HG03521 (cell line): Measurements from ENCODE around the gene DLEC1.
"Not testable (repeated sequence)": the region's sequence is repeated elsewhere in the genome, so short reads cannot be mapped to it uniquely, and the experiment has no call there.

Experiments used
- ATAC-seq: cut with Tn5 transposase; IDR thresholded peaks from one replicate; pipeline ENCODE4 v1.9.1; 2021; ENCODE audit warnings: mild to moderate bottlenecking, moderate library complexity; ENCODE audit not compliant: unreplicated experiment

Gene DLEC1

DNA sequence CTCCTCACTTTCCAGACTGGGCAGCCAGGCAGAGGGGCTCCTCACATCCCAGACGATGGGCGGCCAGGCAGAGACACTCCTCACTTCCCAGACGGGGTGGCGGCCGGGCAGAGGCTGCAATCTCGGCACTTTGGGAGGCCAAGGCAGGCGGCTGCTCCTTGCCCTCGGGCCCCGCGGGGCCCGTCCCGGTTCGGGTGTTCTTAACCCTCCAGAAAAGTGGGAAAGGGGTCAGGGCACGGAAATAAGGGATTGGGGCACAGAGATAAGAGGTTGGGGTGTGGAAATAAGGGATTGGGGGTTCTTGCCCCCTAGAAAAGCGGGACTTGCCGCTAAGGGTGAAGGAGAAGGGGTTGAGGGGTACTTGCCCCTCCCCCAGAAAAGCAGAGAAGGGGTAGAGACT, 43.3 kb downstream of the DLEC1 start:
- ATAC-seq = not testable (repeated sequence)

DNA sequence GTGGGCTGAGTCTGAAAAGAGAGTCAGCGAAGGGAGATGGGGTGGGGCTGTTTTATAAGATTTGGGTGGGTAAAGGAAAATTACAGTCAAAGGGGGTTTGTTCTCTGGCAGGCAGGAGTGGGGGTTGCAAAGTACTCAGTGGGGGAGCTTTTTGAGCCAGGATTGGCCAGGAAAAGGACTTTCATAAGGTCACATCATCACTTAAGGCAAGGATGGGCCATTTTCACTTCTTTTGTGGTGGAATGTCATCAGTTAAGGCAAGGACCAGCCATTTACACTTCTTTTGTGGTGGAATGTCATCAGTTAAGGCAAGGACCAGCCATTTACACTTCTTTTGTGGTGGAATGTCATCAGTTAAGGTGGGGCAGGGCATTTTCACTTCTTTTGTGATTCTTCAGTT, 44.2 kb downstream of the DLEC1 start:
- ATAC-seq = not testable (repeated sequence)

DNA sequence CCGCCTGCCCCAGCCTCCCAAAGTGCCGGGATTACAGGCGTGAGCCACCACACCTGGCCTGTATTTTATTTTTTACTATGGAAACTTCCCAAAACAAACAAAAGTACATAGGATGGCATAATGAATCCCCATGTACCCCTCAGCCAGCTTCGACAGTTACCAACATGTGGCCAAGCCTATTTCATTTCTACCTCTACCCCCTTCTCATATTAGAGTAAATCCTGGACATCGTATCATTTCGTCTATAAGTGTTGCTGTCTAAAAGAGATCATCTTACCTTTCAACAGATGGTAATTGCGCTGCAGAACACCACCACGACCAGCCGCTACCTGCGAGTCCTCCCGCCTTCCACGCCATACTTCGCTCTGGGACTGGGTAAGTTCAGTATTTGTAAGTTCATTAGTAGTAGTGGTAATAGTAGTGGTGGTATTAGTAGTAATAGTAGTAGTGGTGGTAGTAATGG, 44.9 kb downstream of the DLEC1 start:
- no peak for ATAC-seq

DNA sequence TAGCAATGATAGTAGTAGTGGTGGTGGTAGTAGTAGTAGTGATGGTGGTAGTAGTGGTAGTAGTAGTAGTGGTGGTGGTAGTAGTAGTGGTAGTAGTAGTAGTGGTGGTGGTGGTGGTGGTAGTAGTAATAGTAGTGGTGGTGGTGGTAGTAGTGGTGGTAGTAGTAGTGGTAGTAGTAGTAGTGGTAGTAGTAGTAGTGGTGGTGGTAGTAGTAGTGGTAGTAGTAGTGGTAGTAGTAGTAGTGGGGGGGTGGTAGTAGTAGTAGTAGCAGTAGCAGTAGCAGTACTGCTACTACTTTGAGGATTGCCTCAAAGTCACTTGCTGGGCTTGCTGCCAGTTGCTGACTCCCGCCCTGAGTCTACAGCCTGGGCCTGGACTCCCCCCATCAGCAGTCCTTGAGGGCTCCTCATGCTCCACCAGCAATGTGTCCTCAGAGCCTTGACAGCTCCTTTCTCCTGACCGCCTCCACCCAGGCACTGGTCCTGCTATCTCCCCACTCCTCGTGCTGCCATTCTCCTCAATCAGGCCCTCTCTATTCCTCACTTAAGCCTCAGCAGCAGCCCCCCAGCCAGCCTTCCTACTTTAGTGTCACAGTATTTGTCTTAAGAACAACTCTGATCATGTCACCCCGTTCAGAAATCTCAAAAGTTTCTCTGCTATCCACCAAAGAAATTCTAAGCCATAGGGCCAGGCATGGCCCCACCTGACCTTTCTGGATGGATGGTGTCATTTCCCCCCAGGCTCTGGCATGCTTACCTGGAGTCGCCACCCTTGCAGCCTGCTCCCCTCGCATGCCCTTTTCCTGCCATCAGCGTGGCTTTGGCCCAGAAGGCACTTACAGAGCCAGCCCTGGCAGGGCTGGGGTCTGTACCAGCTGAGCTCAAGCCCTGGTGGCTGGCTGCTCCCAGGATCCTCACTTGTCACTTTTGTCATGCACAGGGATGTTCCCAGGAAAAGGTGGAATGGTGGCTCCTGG, 45.6 kb downstream of the DLEC1 start:
- ATAC-seq = no peak

DNA sequence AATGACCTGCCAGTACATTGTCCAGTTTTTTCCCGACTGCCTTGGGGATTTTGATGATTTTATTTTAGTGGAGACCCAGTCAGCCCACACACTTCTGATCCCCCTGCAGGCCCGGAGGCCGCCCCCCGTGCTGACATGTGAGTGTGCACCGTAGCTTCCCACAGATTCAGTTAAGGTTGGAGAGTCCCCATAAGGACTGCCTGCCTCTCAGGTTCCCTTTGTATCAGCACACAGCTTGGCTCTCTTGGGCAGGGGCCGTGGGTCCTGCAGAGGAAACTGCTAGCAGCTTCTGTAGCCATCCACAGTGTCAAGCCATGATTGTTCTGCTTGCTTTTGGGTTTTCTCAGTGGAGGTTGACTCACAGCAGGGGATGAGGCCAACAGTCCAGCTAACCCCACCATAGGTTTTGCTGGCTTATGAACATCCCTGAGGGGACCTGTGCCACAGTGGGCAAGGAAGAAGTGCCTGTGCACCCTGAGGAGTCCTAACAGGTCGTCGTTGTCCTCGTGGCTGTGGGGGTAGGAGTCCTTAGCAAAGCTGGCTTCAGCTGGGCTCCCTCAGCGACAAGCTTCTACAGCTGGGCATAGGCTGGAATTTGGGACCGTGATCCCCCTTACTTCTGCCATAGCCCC, 46.4 kb downstream of the DLEC1 start:
- ATAC-seq = no peak

DNA sequence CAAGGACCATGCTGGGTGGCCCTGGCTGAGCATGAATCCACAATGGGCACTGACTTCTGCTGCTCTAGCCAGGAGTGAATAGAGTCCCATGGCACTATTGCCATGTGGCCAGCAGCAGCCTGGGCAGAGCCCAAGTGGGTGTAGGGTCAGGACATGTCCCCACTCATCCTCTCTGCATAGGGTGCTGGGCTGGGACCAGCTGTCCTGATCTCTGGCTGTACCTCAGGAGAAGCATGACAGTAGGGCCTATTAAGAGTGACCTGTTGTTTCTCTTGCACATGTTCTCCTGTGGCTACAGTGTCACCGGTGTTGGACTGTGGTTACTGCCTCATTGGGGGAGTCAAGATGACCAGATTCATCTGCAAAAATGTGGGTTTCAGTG, 46.9 kb downstream of the DLEC1 start:
- no peak for ATAC-seq

DNA sequence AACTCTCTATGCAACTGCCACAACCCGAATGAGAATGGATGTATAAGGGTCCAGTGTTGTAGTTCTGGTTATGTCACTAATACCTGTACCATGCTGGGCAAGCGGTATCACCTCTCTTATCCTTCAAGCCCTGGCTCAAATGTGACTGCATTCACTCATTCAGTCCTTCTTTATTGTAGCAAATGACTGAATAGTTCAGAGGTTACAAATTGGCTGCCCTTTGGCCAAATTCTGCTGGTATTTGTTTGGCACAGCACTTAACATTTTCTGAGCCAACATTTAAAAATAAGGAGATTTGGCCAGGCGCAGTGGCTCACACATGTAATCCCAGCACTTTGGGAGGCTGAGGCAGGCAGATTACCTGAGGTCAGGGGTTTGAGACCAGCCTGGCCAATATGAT, 47.5 kb downstream of the DLEC1 start:
- ATAC-seq = no peak

DNA sequence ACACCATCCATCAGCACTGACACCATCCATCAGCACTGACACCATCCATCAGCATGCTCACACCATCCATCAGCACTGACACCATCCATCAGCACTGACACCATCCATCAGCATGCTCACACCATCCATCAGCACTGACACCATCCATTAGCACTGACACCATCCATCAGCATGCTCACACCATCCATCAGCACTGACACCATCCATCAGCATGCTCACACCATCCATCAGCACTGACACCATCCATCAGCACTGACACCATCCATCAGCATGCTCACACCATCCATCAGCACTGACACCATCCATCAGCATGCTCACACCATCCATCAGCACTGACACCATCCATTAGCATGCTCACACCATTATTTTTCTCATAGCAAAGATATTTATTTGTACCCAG, 48.3 kb downstream of the DLEC1 start:
- not testable (repeated sequence) for ATAC-seq

DNA sequence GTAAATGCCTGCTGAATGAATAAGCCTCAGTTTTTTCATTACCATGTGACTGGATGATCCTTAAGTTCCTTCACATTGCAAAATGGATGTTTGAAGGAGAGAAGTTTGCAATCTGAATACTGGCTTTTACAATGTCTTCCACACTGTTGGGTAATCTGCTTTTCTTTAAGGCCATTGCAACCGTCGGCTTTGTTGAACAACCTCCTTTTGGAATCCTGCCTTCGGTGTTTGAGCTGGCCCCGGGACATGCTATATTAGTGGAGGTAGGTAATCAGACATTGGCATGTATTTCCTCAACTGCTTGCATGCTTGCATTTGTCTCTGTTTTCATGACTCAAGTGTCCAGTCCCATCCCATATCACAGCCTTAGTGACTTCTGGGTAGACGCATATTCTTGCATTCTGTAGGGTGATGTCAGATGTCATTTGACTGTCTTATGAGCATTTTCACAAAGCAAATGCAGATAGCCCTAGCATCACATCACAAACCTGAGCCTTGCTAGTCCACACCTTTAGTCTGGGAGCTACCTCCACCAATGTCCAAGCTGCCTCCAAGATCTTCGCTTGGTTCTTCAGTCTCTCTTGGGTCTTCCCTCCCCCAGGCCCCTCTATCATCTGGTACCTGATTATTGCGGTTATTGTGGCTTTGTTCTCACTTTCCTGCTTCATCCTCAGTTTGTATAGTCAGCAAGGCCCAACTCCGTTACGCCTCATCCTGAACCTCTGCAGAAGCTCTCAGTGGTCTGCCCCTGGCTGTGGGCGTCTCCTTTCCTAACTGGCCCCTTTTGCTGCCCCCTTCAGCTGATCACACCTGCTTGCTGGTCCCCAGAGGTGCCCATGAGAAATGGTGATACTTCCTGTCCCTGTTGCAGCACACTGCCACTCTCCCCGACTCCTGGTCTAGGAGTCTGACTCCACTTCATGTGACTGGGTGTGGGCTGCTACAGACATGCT, 49.4 kb downstream of the DLEC1 start:
- no peak for ATAC-seq

DNA sequence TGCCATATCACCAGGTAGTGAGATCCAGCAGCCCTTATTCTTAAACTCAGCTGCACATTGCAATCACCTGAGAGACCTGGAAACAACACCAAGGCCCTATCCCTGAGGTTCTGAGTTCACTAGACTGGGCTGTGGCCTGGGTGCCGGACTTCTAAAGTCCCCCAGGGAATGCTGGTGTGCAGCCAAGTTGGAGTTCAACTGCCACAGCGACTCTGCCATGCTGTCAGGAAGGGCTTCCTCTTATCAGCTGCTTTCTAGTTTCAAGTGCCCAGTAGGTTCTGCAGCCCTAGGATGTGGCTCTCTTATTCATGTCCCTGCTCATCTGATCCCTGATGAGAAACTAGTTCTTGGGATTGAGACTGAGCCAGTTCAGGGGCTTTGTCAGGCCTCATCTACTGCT, 50.2 kb downstream of the DLEC1 start:
- no peak for ATAC-seq

DNA sequence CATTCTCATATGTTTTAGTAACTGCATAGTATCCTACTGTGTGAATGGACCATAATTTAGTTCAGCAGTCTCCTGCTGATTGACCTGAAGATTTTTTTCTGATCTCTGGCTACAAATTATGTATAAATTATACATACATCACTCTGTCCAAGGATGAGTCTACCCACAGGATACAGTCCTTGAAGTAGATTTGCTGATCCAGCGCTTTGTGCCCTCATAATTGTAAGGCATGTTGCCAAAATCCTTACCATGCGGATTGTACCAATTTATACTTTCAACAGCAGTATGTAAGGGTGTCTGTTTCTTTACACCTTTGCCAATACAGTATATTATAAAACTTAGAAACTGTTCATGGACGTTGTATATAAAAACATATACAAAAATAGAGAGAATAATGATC, 51.4 kb downstream of the DLEC1 start:
- no peak for ATAC-seq

DNA sequence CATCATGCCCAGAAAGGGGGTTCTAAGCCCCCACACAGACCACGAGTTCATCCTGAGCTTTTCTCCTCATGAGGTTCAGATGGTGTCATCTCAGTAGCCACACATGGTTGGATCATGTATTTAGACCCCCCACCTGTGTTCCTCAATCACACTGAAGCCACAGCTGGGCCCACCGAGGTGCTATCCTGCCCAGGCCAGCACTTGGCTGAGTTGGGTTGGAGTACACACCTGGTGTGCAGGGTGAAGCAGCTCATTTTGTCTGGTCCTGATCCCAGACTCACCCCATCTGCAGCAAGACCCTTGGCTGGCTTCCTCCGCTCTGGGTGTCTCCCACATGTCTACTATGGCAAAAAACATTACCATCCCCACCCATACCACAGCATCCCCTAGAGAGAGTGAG, 56.0 kb downstream of the DLEC1 start:
- ATAC-seq = no peak

DNA sequence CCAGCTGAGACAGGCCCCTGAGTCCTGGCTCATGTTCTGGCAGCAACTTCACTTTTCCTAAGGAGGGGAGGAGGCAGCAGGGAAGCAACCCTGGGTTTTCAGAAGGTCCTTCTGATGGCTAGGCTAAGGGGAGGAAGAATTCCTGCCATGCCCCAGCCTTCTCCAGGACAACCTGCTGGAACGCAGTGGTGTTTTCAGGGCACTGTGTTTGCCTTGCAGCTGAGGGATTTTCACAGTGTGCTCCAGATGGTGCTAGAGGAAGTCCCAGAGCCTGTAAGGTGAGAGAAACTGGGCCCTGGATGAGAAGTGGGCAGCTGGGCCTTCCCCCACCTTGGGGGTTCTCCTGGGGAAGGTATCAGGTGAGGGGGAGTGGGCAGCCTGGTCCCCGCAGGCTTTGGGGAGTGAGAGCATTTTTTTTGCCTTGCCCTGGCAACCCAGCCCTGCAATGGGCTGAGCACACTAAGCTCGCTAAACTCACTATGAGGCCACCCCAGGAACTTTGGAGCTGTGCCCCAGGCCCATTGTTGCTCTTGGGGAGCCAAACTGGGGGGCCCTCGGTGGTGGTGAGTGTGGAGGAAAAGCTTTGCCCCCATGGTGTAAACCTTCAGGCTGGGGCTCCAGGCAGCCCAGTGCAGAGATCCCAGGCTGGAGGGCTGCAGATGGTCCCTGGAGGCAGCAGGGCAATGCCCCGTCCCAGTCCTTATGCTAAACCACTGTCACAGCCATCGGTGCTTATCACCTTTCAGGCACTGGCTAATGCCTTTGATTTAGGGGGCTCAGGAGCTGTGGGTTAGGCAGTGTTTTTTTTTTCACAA, 56.9 kb downstream of the DLEC1 start:
- no peak for ATAC-seq

DNA sequence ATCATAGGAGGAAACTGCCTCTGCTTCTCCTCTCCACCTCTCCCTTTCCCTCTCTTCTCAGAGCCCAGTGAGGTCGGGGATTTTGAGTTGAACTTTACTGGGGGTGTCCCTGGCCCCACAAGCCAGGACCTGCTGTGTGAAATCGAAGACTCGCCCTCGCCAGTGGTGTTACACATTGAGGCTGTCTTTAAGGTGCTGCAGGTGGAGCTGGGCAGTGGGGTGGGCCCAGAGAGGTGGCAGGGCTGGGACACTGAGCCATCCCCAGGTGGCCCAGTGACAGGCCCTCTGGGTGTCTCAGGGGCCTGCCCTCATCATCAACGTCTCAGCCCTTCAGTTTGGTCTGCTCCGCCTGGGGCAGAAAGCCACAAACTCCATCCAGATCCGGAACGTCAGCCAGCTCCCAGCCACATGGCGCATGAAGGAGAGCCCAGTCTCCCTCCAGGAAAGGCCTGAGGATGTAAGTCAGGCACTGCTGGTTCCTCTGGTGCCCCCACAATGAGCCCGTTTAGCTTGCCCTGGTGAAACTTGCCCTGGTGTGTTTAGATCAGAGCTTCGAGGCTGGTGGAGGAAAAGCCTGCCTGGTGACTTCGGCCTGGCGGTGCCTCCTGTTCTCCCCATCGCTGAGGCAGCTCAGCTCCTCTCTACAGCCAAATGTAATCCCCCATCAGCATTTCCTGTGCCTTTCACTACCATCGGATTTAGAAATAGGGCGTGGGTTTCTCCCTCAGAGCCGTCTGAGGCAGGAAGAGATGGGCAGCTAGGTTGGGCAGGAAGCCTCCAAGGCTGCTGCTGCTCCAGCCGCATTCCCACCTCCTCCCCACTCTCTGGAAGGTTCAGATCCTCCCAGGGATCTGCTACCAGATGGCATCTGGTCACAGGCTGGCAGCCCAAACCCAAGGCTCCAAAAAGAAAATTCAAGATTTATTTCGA, 58.7 kb downstream of the DLEC1 start:
- ATAC-seq = no peak

DNA sequence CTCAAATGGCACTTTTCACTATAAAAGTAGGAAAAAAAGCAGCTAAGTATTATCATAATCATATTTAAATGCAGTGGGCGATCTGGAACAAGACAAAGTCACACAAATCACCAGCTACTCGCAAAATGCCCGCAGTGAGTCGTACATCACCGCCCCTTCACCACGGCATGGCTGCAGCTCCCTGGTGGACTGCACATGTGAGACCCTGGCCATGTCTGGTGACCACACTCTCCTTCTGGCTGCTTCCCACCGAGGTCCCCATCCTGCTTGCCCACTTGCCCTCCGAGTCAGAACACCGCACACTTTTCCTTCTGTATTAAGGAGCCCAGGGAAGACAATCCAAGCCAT, 59.3 kb downstream of the DLEC1 start:
- ATAC-seq = no peak

DNA sequence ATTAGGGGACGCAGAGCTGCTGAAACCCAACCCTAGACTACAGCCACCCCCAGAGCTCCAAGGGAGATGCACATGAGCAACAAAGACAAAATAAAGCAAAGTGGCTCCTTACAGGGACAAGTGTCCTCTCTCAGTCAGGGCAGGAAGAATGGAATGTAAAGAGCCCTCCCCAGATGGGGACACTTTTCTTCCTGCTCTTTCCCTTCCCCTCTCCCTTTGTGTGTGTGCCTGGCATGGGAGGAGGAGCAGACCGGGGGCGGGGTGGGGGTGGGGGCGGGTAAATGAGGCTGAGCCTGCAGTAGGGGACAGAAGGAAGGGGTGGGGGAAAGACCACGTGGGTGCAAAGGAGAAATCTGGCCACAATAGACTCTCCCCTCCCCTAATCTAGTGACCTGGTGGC, 60.5 kb downstream of the DLEC1 start:
- ATAC-seq = no peak

DNA sequence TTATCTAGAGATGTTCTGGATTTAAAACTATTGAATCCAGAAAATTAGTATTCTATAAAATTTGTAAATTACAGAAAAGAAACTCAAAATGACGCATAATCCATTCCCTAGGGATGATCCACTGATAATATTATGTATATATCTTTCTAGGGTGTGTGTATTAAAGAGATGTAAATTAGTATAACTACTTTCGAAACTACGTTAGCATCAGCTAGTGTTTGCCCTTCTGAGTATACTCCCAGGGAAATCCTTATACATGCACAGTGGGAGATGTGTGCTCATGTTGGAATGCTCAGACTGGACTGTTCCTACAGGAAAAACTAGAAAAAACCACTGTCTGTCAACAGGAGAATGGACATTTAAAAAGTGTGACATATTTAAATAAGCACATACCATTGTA, 61.5 kb downstream of the DLEC1 start:
- no peak for ATAC-seq

DNA sequence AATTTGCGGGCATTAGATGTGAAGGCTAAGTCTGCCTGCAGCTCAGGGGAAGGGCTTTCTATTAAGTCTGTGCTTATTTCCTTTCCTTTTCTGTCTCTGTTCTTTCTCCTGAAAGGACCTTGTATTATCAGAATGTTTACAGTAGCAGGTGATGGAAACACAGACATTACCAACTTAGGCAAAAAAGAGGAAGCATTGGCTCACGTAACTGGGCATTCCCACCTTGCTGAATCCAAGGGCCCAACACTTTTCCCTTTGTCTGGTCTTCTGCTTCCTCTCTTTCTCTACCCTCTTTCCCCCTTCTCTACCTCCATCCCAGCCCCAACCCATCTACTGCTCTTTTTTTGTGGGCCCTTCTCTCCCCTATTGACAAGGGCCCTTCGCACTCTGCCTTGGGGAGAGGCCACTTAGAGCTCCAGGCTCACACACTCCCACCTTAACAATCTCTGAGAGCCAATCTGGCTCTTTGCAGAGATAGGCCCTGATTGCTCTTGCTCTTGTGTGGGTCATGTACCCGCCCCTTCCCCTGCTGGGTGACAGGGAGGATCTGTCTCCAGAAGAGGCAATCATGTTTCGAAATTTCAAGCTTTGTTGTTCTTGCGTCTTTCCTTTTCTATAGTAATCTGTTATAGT, 62.9 kb downstream of the DLEC1 start:
- ATAC-seq = no peak

DNA sequence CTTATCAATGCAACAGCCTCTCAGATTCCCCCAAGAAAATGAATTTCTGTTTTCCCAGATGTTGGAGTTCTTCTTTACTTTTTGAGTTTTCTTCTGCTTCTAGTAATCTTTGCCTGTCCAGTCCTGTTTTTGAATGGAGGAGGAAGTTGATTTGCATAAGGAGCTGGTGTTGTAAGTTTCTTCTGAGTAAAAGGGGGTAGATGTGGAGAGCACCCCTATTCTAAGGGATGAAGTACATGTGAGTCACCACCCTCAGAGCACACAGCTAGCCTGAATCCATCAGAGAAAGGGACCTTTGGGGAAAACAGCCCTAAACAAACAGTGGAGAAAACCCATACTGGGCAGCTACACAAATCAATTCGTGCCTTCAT, 63.4 kb downstream of the DLEC1 start:
- ATAC-seq = no peak
